ENCODE measurements around the gene SUPT20H.

DNA sequence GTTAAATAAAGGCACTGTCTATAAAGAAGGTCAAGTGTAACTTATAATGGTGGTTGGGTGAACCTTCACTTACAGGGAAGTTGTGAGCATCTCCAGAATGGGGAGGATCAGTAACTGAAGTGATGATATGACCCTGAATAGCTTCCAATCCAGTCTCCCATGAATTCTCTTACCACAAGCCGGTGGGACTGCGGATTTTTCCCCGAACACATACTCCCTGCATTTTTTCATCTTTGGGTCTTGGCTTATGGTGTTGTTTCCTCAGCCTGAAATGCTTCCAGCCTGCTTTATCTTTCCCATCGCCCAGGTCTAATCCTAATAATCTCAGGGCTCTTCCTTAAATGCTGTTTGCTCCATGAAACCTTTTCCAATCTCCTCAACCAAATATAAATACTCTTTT, 48.0 kb upstream of the SUPT20H start:
- TF ChIP-seq POLR2A (IDR thresholded peaks at IDR 0.05; ENCODE audit: low read length) (no peak), GATA1 (IDR thresholded peaks at IDR 0.05; ENCODE audit: low read depth, low read length) (no peak)

Data from erythroblast (primary cell).